Neuronal stem cell (in vitro differentiated cells): ENCODE measurements around the gene USP17L22.
"Not testable (repeated sequence)": the region's sequence is repeated elsewhere in the genome, so short reads cannot be mapped to it uniquely, and the experiment has no call there.

Experiments used
- DNase-seq: peaks from one replicate; pipeline ENCODE4 v3.0.0-alpha.2; 2013; ENCODE audit warnings: low spot score
- H2AFZ ChIP-seq: one replicate; pipeline ENCODE4 v1.6.1; 2013; ENCODE audit warnings: mild to moderate bottlenecking, low read length, inconsistent platforms
- H2AK5ac ChIP-seq: 2 replicates; pipeline ENCODE4 v1.6.1; 2013; ENCODE audit warnings: low read depth, mild to moderate bottlenecking, inconsistent platforms, low read length, moderate library complexity, mixed read lengths
- H2BK120ac ChIP-seq: 2 replicates; pipeline ENCODE4 v1.6.1; 2013; ENCODE audit warnings: low read depth, mild to moderate bottlenecking, inconsistent platforms, low read length, moderate library complexity, mixed read lengths
- H2BK12ac ChIP-seq: one replicate; pipeline ENCODE4 v1.6.1; 2013; ENCODE audit warnings: low read length, inconsistent platforms
- H2BK15ac ChIP-seq: 2 replicates; pipeline ENCODE4 v1.6.1; 2013; ENCODE audit warnings: mild to moderate bottlenecking, low read length, inconsistent platforms, mixed read lengths
- H2BK5ac ChIP-seq: one replicate; pipeline ENCODE4 v1.6.1; 2013; ENCODE audit warnings: inconsistent platforms, mild to moderate bottlenecking, low read length, moderate library complexity
- H3K14ac ChIP-seq: one replicate; pipeline ENCODE4 v1.6.1; 2013; ENCODE audit warnings: low read length, inconsistent platforms
- H3K18ac ChIP-seq: 2 replicates; pipeline ENCODE4 v1.6.1; 2013; ENCODE audit warnings: low read length, inconsistent platforms
- H3K23ac ChIP-seq: 2 replicates; pipeline ENCODE4 v1.6.1; 2013; ENCODE audit warnings: low read depth, mild to moderate bottlenecking, mixed read lengths, low read length, inconsistent platforms; ENCODE audit not compliant: poor library complexity
- H3K27ac ChIP-seq: replicated peaks from 3 replicates; pipeline ENCODE4 v1.5.1; 2013; ENCODE audit warnings: low read length, inconsistent platforms
- H3K27me3 ChIP-seq, 3 experiments: 2 replicates each; pipeline ENCODE4 v1.6.1; 2013; ENCODE audit warnings: low read length in 3 of 3, mild to moderate bottlenecking in 2 of 3, inconsistent platforms in 1 of 3, low read depth in 1 of 3, mixed read lengths in 1 of 3, moderate library complexity in 1 of 3; ENCODE audit not compliant: control insufficient read depth in 3 of 3, insufficient read depth in 3 of 3
- H3K36me3 ChIP-seq, 2 donors: replicated peaks in 1 of 2; 2 replicates each; pipeline ENCODE4 v1.6.1; 2013; ENCODE audit warnings: low read length in 2 of 2; ENCODE audit not compliant: control insufficient read depth in 2 of 2, insufficient read depth in 2 of 2
- H3K4ac ChIP-seq: 2 replicates; pipeline ENCODE4 v1.6.1; 2013; ENCODE audit warnings: inconsistent platforms, mild to moderate bottlenecking, low read length, moderate library complexity
- H3K4me1 ChIP-seq, 2 donors: 1 replicate in 1 of 2; 2 replicates in 1 of 2; pipeline ENCODE4 v1.6.1; 2013; ENCODE audit warnings: low read length in 2 of 2, low read depth in 1 of 2; ENCODE audit not compliant: control insufficient read depth in 2 of 2, insufficient read depth in 1 of 2
- H3K4me2 ChIP-seq: one replicate; pipeline ENCODE4 v1.6.1; 2013; ENCODE audit warnings: mild to moderate bottlenecking, low read length, inconsistent platforms; ENCODE audit not compliant: insufficient read depth, poor library complexity, severe bottlenecking
- H3K4me3 ChIP-seq, 2 donors: 2 replicates each; pipeline ENCODE4 v1.5.1; 2013; ENCODE audit warnings: low read length in 2 of 2, mild to moderate bottlenecking in 2 of 2, inconsistent platforms in 1 of 2, moderate library complexity in 1 of 2
- H3K79me1 ChIP-seq: one replicate; pipeline ENCODE4 v1.6.1; 2013; ENCODE audit warnings: low read depth, mild to moderate bottlenecking, inconsistent platforms, low read length, moderate library complexity
- H3K9ac ChIP-seq: one replicate; pipeline ENCODE4 v1.6.1; 2013; ENCODE audit warnings: mild to moderate bottlenecking, low read depth, low read length, inconsistent platforms; ENCODE audit not compliant: poor library complexity
- H3K9me3 ChIP-seq, 2 donors: replicated peaks in 1 of 2; 2 replicates each; pipeline versions ENCODE3 to v1.6.1; 2013; ENCODE audit warnings: low read length in 2 of 2, mild to moderate bottlenecking in 2 of 2, inconsistent platforms in 1 of 2, low read depth in 1 of 2, mixed read lengths in 1 of 2, moderate library complexity in 1 of 2; ENCODE audit not compliant: control insufficient read depth in 2 of 2, insufficient read depth in 1 of 2
- H4K8ac ChIP-seq: one replicate; pipeline ENCODE4 v1.6.1; 2013; ENCODE audit warnings: low read depth, mild to moderate bottlenecking, inconsistent platforms, low read length, moderate library complexity
- H4K91ac ChIP-seq: one replicate; pipeline ENCODE4 v1.6.1; 2013; ENCODE audit warnings: low read length, low read depth, mild to moderate bottlenecking, inconsistent platforms; ENCODE audit not compliant: poor library complexity
- WGBS, 2 donors: extraction: QIAGEN DNeasy Blood & Tissue Kit; methylation state at CpG; one replicate each; pipeline ENCODE4 v1.1.7; 2013; ENCODE audit warnings: missing lambda C conversion rate in 2 of 2, mixed read lengths in 1 of 2; ENCODE audit not compliant: insufficient read length in 2 of 2, insufficient replicate concordance in 1 of 2; ENCODE audit errors: extremely low coverage in 2 of 2; 5-methylcytosine and 5-hydroxymethylcytosine counted together

Gene USP17L22

GRCh38 chr4:9253078-9253477 is 14.3 kb upstream of the USP17L22 start, which contains the start of gene USP17L19:
Gene USP17L19 (plus strand): TSS chr4:9253378. CDS start chr4:9253378, 0 bp downstream.
- not testable (repeated sequence) for DNase-seq, H2BK5ac ChIP-seq, H3K18ac ChIP-seq, H3K4me2 ChIP-seq, H3K23ac ChIP-seq, H3K27ac ChIP-seq, H3K27me3 ChIP-seq, H2AK5ac ChIP-seq, H3K4ac ChIP-seq, H3K14ac ChIP-seq, H4K8ac ChIP-seq, H3K4me3 ChIP-seq, H4K91ac ChIP-seq, H3K36me3 ChIP-seq, H2BK120ac ChIP-seq, H3K9me3 ChIP-seq, H3K4me1 ChIP-seq, H2AFZ ChIP-seq, H2BK12ac ChIP-seq, H3K9ac ChIP-seq, H2BK15ac ChIP-seq, H3K79me1 ChIP-seq
- WGBS, 2 donors, result no CpG with 5 or more reads among the region's 13 CpGs

- not testable (repeated sequence) for H3K4ac ChIP-seq, H3K4me2 ChIP-seq, H3K79me1 ChIP-seq, H3K9me3 ChIP-seq, H2BK12ac ChIP-seq, H2BK120ac ChIP-seq, H2BK5ac ChIP-seq, H3K27ac ChIP-seq, H3K18ac ChIP-seq, DNase-seq, H3K23ac ChIP-seq, H2BK15ac ChIP-seq, H2AK5ac ChIP-seq, H4K8ac ChIP-seq, H3K14ac ChIP-seq, H4K91ac ChIP-seq, H3K36me3 ChIP-seq, H3K4me3 ChIP-seq, H3K27me3 ChIP-seq, H3K9ac ChIP-seq, H3K4me1 ChIP-seq, H2AFZ ChIP-seq
- WGBS, 2 donors, result no CpG with 5 or more reads among the region's 15 CpGs
These were observed 9.6 kb upstream of the USP17L22 start, which contains the start of gene USP17L20 for GRCh38 chr4:9257824-9258223. Gene USP17L20 (plus strand): TSS chr4:9258124. CDS start chr4:9258124, 0 bp downstream.

- not testable (repeated sequence) for H2BK120ac ChIP-seq, H4K91ac ChIP-seq, H2BK12ac ChIP-seq, H2AK5ac ChIP-seq, H3K27me3 ChIP-seq, H3K4me2 ChIP-seq, H3K4me1 ChIP-seq, H3K79me1 ChIP-seq, H3K9me3 ChIP-seq, H2BK15ac ChIP-seq, H2AFZ ChIP-seq, DNase-seq, H3K9ac ChIP-seq, H3K4ac ChIP-seq, H3K14ac ChIP-seq, H3K18ac ChIP-seq, H3K4me3 ChIP-seq, H4K8ac ChIP-seq, H3K36me3 ChIP-seq, H3K23ac ChIP-seq, H2BK5ac ChIP-seq, H3K27ac ChIP-seq
- WGBS, 2 donors, result no CpG with 5 or more reads among the region's 13 CpGs
These were observed 4.8 kb upstream of the USP17L22 start, which contains the start of gene USP17L21 for GRCh38 chr4:9262572-9262971. Gene USP17L21 (plus strand): TSS chr4:9262872. CDS start chr4:9262872, 0 bp downstream.

GRCh38 chr4:9271719-9272118 is 4.3 kb downstream of the USP17L22 start:
- not testable (repeated sequence) for DNase-seq

More at GRCh38 chr4:9271719-9272118, 4.3 kb downstream of the USP17L22 start:
- not testable (repeated sequence) for H3K23ac ChIP-seq, H2BK15ac ChIP-seq, H3K4me3 ChIP-seq, H3K27ac ChIP-seq, H4K8ac ChIP-seq, H3K27me3 ChIP-seq, H2AK5ac ChIP-seq, H2BK12ac ChIP-seq, H2BK5ac ChIP-seq, H3K18ac ChIP-seq, H3K4ac ChIP-seq, H3K79me1 ChIP-seq, H3K36me3 ChIP-seq, H2BK120ac ChIP-seq, H3K9ac ChIP-seq, H3K4me2 ChIP-seq, H3K9me3 ChIP-seq, H3K4me1 ChIP-seq, H4K91ac ChIP-seq, H2AFZ ChIP-seq, H3K14ac ChIP-seq
- 100% methylated on average over 2 of the region's 10 CpGs; no CpG with 5 or more reads in 1 of the 2 donors for WGBS, 2 donors
